Loucy (cell line): ENCODE data around the gene GPR137C.

Source experiments
- EZH2phosphoT487 ChIP-seq: fragments of 200-600 bp; IDR thresholded peaks from 2 replicates; pipeline ENCODE4 v1.6.1; 2018; ENCODE audit warnings: antibody characterized with exemption, mild to moderate bottlenecking, moderate library complexity, borderline replicate concordance
- TF ChIP-seq, protein P1 (sequence below): fragments of 200-600 bp; sonication (generic); conservative IDR thresholded peaks from 2 replicates; pipeline ENCODE4 v1.5.1; 2014; ENCODE audit warnings: mild to moderate bottlenecking, antibody characterized with exemption, low read length

DNA sequence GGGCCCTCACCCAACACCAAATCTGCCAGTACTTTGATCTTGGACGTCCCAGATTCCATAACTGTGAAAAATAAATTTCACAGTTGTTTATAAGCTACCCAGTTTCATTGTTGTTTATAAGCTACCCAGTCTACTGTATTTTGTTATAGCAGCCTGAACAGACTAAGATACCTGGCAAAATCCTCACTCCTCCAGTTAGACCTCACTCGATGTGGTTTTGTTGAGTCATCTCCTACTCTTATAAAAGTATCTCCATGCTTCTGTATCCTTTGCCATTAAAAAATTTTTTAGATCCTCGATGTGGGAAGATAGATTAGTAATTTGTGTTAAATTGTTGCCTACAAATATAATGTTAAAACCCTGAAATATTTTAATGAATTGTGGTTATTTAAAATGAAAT lies 16.4 kb upstream of the GPR137C start:
- TF ChIP-seq, protein P1, sequence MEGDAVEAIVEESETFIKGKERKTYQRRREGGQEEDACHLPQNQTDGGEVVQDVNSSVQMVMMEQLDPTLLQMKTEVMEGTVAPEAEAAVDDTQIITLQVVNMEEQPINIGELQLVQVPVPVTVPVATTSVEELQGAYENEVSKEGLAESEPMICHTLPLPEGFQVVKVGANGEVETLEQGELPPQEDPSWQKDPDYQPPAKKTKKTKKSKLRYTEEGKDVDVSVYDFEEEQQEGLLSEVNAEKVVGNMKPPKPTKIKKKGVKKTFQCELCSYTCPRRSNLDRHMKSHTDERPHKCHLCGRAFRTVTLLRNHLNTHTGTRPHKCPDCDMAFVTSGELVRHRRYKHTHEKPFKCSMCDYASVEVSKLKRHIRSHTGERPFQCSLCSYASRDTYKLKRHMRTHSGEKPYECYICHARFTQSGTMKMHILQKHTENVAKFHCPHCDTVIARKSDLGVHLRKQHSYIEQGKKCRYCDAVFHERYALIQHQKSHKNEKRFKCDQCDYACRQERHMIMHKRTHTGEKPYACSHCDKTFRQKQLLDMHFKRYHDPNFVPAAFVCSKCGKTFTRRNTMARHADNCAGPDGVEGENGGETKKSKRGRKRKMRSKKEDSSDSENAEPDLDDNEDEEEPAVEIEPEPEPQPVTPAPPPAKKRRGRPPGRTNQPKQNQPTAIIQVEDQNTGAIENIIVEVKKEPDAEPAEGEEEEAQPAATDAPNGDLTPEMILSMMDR = no peak
- TF ChIP-seq EZH2phosphoT487 = no peak
